ENCODE data around the gene THNSL1. TPM values are rescaled to one million over a fixed set of nuclear protein-coding genes. Genes with fewer than 3 reads are reported as not detected.

Gene THNSL1
- polyA plus RNA-seq, 1 of the 3 experiments (the other 2 are of a cell fraction): 1.3 TPM

DNA sequence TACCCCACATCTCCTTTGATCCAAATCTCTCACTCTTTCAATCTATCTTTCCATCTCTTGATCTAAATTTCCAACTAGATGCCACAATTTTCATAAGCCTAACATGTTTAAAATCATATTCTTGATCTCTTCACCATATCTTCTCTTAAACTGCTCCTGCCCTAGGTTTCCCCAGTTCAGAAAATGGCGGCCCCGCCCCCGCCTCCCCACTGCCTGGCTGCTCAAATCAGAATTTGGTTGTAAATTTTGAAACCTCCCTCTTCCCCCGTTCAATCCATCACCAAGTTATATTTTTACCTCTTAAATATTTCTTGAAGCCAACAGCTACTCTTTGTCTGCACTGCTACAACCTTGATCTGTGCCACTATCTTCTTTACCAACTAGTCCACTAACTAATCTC is 36.7 kb upstream of the THNSL1 start:
- H3K9ac ChIP-seq: no peak overlapping the region
- no peaks in the 10 kb centered on the region for H3K27me3 ChIP-seq (ENCODE audit: insufficient read depth)
- no peaks in the 10 kb centered on the region for H4K20me1 ChIP-seq (ENCODE audit: insufficient read depth)
- H2AFZ ChIP-seq (ENCODE audit: low read depth): no peak overlapping the region
- H3K4me1 ChIP-seq (ENCODE audit: control insufficient read depth in 1 of 2, insufficient read depth in 2 of 2, low read depth in 1 of 2, low read length in 1 of 2): no peaks in the 10 kb centered on the region
- CTCF ChIA-PET: no interaction called here
- no peak overlapping the region for H3K4me2 ChIP-seq
- TF ChIP-seq, protein P1, sequence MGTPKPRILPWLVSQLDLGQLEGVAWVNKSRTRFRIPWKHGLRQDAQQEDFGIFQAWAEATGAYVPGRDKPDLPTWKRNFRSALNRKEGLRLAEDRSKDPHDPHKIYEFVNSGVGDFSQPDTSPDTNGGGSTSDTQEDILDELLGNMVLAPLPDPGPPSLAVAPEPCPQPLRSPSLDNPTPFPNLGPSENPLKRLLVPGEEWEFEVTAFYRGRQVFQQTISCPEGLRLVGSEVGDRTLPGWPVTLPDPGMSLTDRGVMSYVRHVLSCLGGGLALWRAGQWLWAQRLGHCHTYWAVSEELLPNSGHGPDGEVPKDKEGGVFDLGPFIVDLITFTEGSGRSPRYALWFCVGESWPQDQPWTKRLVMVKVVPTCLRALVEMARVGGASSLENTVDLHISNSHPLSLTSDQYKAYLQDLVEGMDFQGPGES (IDR thresholded peaks at IDR 0.05; ENCODE audit: low read depth, low read length): no peak
- no peak for TF ChIP-seq NRF1 (IDR thresholded peaks at IDR 0.05; ENCODE audit: low read depth, low read length)
- TF ChIP-seq, protein P2, sequence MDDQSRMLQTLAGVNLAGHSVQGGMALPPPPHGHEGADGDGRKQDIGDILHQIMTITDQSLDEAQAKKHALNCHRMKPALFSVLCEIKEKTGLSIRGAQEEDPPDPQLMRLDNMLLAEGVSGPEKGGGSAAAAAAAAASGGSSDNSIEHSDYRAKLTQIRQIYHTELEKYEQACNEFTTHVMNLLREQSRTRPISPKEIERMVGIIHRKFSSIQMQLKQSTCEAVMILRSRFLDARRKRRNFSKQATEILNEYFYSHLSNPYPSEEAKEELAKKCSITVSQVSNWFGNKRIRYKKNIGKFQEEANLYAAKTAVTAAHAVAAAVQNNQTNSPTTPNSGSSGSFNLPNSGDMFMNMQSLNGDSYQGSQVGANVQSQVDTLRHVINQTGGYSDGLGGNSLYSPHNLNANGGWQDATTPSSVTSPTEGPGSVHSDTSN (IDR thresholded peaks at IDR 0.05): no peak
- TF ChIP-seq GABPA (IDR thresholded peaks at IDR 0.05; ENCODE audit: low read depth): no peak
- no peak for TF ChIP-seq MEF2A (IDR thresholded peaks at IDR 0.05; ENCODE audit: borderline replicate concordance, low read depth)
- TF ChIP-seq JUND (IDR thresholded peaks at IDR 0.05): no peak
- no peak for TF ChIP-seq RFX5 (IDR thresholded peaks at IDR 0.05; ENCODE audit: low read length)
- no peak for TF ChIP-seq EZH2phosphoT487 (IDR thresholded peaks at IDR 0.05; ENCODE audit: borderline replicate concordance, low read depth)
- TF ChIP-seq FOSL2 (IDR thresholded peaks at IDR 0.05; ENCODE audit: borderline replicate concordance, low read depth): no peak
- no peak for TF ChIP-seq FOXJ3 (CRISPR knock-in tag; IDR thresholded peaks at IDR 0.05)
- H3K79me2 ChIP-seq (ENCODE audit: insufficient read depth): no peaks in the 10 kb centered on the region
- DNase-seq: no peak
- no peaks in the 10 kb centered on the region for H3K36me3 ChIP-seq (replicated peaks in 1 of 2; ENCODE audit: control insufficient read depth in 1 of 2, insufficient read depth in 2 of 2, low read length in 1 of 2)
- no peaks in the 10 kb centered on the region for H3K9me3 ChIP-seq
- POLR2A ChIA-PET: no interaction called here
- no peaks in the 10 kb centered on the region for H3K9me2 ChIP-seq
- H3K4me3 ChIP-seq (ENCODE audit: low read depth in 2 of 2, low read length in 1 of 2): no peak overlapping the region
- no peak overlapping the region for H3K27ac ChIP-seq (ENCODE audit: low read depth in 2 of 2, low read length in 1 of 2)
- no peaks in the 10 kb centered on the region for H3F3A ChIP-seq (replicated peaks; ENCODE audit: insufficient read depth)
- 86% methylated on average over 4 of the region's 4 CpGs for WGBS (ENCODE audit: low lambda C conversion rate)

DNA sequence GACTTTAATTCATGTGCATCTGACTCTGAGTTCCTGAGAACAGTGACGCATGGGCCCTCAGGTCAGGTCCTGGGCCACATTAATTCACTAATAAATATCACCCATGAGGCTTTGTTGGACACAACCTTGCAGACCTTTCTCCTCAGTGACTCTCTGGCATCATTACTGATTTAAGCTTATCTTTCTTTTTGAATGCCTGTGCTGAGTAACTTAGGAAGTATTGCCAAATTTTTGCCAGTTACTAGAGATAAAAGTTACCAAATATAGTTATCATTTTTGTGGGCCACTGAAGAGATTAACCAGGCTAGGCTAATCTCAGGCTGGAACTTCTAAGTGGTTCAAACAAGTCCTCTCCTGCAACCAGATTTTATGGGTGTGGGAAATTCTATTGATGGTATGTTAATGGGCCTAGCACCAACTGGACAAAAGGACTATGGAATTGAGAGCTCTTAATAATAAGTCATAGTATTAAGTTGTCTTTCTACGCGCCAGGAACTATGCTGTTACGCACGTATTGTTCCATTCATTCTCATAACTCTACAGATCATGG is 35.2 kb upstream of the THNSL1 start:
- Histone ChIP-seq H3K4me2 (no peak overlapping the region), H3K27ac (ENCODE audit: low read depth in 2 of 2, low read length in 1 of 2) (no peak overlapping the region), H3K9ac (no peak overlapping the region), H3K4me3 (ENCODE audit: low read depth in 2 of 2, low read length in 1 of 2) (no peak overlapping the region), H3K4me1 (ENCODE audit: control insufficient read depth in 1 of 2, insufficient read depth in 2 of 2, low read depth in 1 of 2, low read length in 1 of 2) (no peaks in the 10 kb centered on the region), H3K9me3 (no peaks in the 10 kb centered on the region), H3K36me3 (replicated peaks in 1 of 2; ENCODE audit: control insufficient read depth in 1 of 2, insufficient read depth in 2 of 2, low read length in 1 of 2) (no peaks in the 10 kb centered on the region), H3K9me2 (no peaks in the 10 kb centered on the region), H3K27me3 (ENCODE audit: insufficient read depth) (no peaks in the 10 kb centered on the region), H3F3A (replicated peaks; ENCODE audit: insufficient read depth) (no peaks in the 10 kb centered on the region), H3K79me2 (ENCODE audit: insufficient read depth) (no peaks in the 10 kb centered on the region), H4K20me1 (ENCODE audit: insufficient read depth) (no peaks in the 10 kb centered on the region), H2AFZ (ENCODE audit: low read depth) (no peak overlapping the region)
- DNase-seq: no peak
- WGBS (ENCODE audit: low lambda C conversion rate): 93% methylated on average over 5 of the region's 5 CpGs
- CTCF ChIA-PET: interaction anchor here (1.2 kb wide), 1 partner anchor 338 kb away, joined by 4 read pairs; no protein-coding TSS in a partner anchor
- POLR2A ChIA-PET: no interaction called here
- TF ChIP-seq, protein P3, sequence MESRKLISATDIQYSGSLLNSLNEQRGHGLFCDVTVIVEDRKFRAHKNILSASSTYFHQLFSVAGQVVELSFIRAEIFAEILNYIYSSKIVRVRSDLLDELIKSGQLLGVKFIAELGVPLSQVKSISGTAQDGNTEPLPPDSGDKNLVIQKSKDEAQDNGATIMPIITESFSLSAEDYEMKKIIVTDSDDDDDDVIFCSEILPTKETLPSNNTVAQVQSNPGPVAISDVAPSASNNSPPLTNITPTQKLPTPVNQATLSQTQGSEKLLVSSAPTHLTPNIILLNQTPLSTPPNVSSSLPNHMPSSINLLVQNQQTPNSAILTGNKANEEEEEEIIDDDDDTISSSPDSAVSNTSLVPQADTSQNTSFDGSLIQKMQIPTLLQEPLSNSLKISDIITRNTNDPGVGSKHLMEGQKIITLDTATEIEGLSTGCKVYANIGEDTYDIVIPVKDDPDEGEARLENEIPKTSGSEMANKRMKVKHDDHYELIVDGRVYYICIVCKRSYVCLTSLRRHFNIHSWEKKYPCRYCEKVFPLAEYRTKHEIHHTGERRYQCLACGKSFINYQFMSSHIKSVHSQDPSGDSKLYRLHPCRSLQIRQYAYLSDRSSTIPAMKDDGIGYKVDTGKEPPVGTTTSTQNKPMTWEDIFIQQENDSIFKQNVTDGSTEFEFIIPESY (IDR thresholded peaks at IDR 0.05; ENCODE audit: borderline replicate concordance, low read depth): no peak
- TF ChIP-seq MEF2A (IDR thresholded peaks at IDR 0.05; ENCODE audit: borderline replicate concordance, low read depth) (no peak), NFIC (IDR thresholded peaks at IDR 0.05; ENCODE audit: borderline replicate concordance) (no peak), GATA2 (CRISPR knock-in tag; IDR thresholded peaks at IDR 0.05) (no peak), SIN3A (IDR thresholded peaks at IDR 0.05; ENCODE audit: borderline replicate concordance, low read depth, low read length) (no peak)
- TF ChIP-seq, protein P4, sequence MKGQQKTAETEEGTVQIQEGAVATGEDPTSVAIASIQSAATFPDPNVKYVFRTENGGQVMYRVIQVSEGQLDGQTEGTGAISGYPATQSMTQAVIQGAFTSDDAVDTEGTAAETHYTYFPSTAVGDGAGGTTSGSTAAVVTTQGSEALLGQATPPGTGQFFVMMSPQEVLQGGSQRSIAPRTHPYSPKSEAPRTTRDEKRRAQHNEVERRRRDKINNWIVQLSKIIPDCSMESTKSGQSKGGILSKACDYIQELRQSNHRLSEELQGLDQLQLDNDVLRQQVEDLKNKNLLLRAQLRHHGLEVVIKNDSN (IDR thresholded peaks at IDR 0.05; ENCODE audit: borderline replicate concordance, low read depth): no peak
- TF ChIP-seq, protein P5, sequence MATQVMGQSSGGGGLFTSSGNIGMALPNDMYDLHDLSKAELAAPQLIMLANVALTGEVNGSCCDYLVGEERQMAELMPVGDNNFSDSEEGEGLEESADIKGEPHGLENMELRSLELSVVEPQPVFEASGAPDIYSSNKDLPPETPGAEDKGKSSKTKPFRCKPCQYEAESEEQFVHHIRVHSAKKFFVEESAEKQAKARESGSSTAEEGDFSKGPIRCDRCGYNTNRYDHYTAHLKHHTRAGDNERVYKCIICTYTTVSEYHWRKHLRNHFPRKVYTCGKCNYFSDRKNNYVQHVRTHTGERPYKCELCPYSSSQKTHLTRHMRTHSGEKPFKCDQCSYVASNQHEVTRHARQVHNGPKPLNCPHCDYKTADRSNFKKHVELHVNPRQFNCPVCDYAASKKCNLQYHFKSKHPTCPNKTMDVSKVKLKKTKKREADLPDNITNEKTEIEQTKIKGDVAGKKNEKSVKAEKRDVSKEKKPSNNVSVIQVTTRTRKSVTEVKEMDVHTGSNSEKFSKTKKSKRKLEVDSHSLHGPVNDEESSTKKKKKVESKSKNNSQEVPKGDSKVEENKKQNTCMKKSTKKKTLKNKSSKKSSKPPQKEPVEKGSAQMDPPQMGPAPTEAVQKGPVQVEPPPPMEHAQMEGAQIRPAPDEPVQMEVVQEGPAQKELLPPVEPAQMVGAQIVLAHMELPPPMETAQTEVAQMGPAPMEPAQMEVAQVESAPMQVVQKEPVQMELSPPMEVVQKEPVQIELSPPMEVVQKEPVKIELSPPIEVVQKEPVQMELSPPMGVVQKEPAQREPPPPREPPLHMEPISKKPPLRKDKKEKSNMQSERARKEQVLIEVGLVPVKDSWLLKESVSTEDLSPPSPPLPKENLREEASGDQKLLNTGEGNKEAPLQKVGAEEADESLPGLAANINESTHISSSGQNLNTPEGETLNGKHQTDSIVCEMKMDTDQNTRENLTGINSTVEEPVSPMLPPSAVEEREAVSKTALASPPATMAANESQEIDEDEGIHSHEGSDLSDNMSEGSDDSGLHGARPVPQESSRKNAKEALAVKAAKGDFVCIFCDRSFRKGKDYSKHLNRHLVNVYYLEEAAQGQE (IDR thresholded peaks at IDR 0.05; ENCODE audit: low read depth, low read length): no peak
- TF ChIP-seq, protein P6, sequence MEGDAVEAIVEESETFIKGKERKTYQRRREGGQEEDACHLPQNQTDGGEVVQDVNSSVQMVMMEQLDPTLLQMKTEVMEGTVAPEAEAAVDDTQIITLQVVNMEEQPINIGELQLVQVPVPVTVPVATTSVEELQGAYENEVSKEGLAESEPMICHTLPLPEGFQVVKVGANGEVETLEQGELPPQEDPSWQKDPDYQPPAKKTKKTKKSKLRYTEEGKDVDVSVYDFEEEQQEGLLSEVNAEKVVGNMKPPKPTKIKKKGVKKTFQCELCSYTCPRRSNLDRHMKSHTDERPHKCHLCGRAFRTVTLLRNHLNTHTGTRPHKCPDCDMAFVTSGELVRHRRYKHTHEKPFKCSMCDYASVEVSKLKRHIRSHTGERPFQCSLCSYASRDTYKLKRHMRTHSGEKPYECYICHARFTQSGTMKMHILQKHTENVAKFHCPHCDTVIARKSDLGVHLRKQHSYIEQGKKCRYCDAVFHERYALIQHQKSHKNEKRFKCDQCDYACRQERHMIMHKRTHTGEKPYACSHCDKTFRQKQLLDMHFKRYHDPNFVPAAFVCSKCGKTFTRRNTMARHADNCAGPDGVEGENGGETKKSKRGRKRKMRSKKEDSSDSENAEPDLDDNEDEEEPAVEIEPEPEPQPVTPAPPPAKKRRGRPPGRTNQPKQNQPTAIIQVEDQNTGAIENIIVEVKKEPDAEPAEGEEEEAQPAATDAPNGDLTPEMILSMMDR (IDR thresholded peaks at IDR 0.05): no peak

All from SK-N-SH (cell line).